Transverse colon (tissue), 4 donors: ENCODE results near the gene WNT2B. TPM values are rescaled to one million over a fixed set of nuclear protein-coding genes. Genes with fewer than 3 reads are reported as not detected.

Experiments used
- DNase-seq: peaks from one replicate; pipeline ENCODE4 v3.0.0-alpha.2; 2019
- H3K27ac ChIP-seq, 4 donors: fragments of 200-600 bp; sonication (generic); 2 replicates each; pipeline ENCODE4 v1.5.1; 2016 to 2018; ENCODE audit warnings: inconsistent platforms in 4 of 4
- H3K27me3 ChIP-seq: fragments of 200-600 bp; sonication (generic); 2 replicates; pipeline ENCODE4 v1.5.1; 2017; ENCODE audit warnings: inconsistent platforms
- H3K36me3 ChIP-seq, 4 donors: fragments of 200-600 bp; sonication (generic); 2 replicates each; pipeline ENCODE4 v1.5.1; 2017 to 2019; ENCODE audit warnings: inconsistent platforms in 4 of 4
- H3K4me1 ChIP-seq, 4 donors: fragments of 200-600 bp; sonication (generic); 2 replicates each; pipeline ENCODE4 v1.5.1; 2017 to 2020; ENCODE audit warnings: inconsistent platforms in 4 of 4
- H3K4me3 ChIP-seq, 4 donors: fragments of 200-600 bp; sonication (generic); 1 replicate in 1 of 4; 2 replicates in 3 of 4; pipeline versions ENCODE4 v1.5.1 to v1.6.1; 2017 to 2019; ENCODE audit warnings: inconsistent platforms in 4 of 4
- H3K9me3 ChIP-seq, 2 donors: fragments of 200-600 bp; sonication (generic); 2 replicates each; pipeline ENCODE4 v1.5.1; 2017 to 2019; ENCODE audit warnings: inconsistent platforms in 2 of 2
- EP300 ChIP-seq: sonication (generic); formaldehyde crosslinking; IDR thresholded peaks from one replicate; pipeline ENCODE4 v1.6.1; 2017; ENCODE audit warnings: antibody characterized with exemption, low read depth
- POLR2A ChIP-seq: fragments of 450-650 bp; IDR thresholded peaks from one replicate; pipeline ENCODE4 v1.6.1; 2016; ENCODE audit warnings: antibody characterized with exemption, mild to moderate bottlenecking, moderate library complexity
- POLR2AphosphoS5 ChIP-seq, 3 donors: sonication (generic); formaldehyde crosslinking; IDR thresholded peaks; one replicate each; pipeline ENCODE4 v1.6.1; 2016; ENCODE audit warnings: antibody characterized with exemption in 3 of 3
- WGBS, 2 donors: methylation state at CpG; one replicate each; pipeline ENCODE4 v1.1.5; 2018; ENCODE audit warnings: low coverage in 1 of 2; 5-methylcytosine and 5-hydroxymethylcytosine counted together
- in situ Hi-C, 4 donors: fragments of 200-750 bp; cut with MboI; loops; one replicate each; pipeline versions ENCODE4 v1.15.0 to v1.15.1; 2017; ENCODE audit warnings: low sequenced_read_pairs in 3 of 4, low pct_ligation_motif_present in 1 of 4, low pct_unique_long_range_greater_than_20kb in 1 of 4
- intact Hi-C: fragments of 100-400 bp; cut with DNase I; formaldehyde crosslinking; loops from one replicate; pipeline ENCODE4 v1.15.1; 2023; ENCODE audit warnings: low total_unique reads
- total RNA-seq, 4 donors: library from RNA; depleted of rRNA; stranded (reverse); fragments of >200 nt; gene quantifications; one replicate each; pipeline ENCODE4 v1.1.0, GENCODE V29; 2016
- TF ChIP-seq, protein P1 (sequence below), 5 experiments: fragments of 200-600 bp in 3 of 5; fragments of 450-650 bp in 2 of 5; sonication (generic) in 3 of 5; IDR thresholded peaks; 1 replicate in 2 of 5; 2 replicates in 3 of 5; pipeline ENCODE4 v1.5.1; 2016 to 2017; ENCODE audit warnings: antibody characterized with exemption in 5 of 5, inconsistent platforms in 3 of 5, mild to moderate bottlenecking in 2 of 5, moderate library complexity in 1 of 5

Gene WNT2B
- total RNA-seq, 4 donors from 2014 or later, result 7.9 to 17.3 (median 10.0) TPM

DNA sequence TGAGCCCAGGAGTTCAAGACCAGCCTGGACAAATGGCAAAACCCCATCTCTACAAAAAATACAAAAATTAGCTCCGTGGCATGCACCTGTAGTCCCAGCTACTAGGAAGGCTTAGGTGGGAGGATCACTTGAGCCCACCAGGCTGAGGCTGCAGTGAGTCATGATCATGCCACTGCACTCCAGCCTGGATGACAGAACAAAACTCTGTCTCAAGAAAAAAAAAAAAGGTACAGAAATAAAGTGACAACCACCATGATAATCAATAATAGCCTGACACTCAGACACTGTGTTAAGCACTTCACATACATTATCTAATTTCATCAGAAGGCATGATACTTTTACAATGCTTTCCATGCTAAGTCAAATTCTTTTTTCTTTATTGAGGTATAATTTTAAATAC, 57.0 kb downstream of the WNT2B start:
- H3K4me3 ChIP-seq, result no peak overlapping the region
- in situ Hi-C loops, result no loop called here
- H3K27me3 ChIP-seq, result no peaks in the 10 kb centered on the region
- H3K9me3 ChIP-seq, result no peaks in the 10 kb centered on the region
- DNase-seq, result no peak
- H3K4me1 ChIP-seq, result no peaks in the 10 kb centered on the region
- H3K36me3 ChIP-seq, result no peaks in the 10 kb centered on the region
- intact Hi-C loops, result no loop called here
- H3K27ac ChIP-seq, result no peak overlapping the region
- TF ChIP-seq, protein P1, sequence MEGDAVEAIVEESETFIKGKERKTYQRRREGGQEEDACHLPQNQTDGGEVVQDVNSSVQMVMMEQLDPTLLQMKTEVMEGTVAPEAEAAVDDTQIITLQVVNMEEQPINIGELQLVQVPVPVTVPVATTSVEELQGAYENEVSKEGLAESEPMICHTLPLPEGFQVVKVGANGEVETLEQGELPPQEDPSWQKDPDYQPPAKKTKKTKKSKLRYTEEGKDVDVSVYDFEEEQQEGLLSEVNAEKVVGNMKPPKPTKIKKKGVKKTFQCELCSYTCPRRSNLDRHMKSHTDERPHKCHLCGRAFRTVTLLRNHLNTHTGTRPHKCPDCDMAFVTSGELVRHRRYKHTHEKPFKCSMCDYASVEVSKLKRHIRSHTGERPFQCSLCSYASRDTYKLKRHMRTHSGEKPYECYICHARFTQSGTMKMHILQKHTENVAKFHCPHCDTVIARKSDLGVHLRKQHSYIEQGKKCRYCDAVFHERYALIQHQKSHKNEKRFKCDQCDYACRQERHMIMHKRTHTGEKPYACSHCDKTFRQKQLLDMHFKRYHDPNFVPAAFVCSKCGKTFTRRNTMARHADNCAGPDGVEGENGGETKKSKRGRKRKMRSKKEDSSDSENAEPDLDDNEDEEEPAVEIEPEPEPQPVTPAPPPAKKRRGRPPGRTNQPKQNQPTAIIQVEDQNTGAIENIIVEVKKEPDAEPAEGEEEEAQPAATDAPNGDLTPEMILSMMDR (IDR thresholded peaks at IDR 0.05), result no peak
- WGBS, 2 donors, result 86 to 95% methylated on average over 1 of the region's 1 CpG

DNA sequence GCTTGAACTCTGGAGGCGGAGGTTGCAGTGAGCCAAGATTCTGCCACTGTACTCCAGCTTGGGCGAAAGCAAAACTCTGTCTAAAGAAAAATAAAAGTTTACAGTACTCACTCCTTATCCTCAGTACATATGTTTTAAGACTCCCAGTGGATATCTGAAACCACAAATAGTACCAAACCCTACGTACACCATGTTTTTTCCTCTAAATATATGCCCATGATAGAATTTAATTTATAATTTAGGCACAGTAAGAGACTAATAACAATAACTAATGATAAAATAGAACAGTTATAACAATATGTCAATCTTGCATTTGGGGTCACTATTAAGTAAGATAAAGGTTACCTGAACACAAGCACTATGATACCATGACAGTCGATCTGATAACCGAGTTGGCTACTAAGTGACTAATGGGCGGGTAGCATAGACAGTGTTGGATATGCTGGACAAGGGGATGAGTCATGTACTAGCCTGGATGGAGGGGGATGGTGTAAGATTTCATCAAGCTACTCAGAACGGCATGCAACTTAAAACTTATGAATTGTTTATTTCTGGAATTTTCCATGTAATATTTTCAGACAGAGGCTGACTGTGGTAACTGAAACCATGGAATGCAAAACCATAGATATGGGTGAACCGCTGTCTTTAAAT, 66.5 kb downstream of the WNT2B start:
- 77 to 86% methylated on average over 8 of the region's 8 CpGs for WGBS, 2 donors
- Histone ChIP-seq H3K4me1 (peaks cover 0 to 6% (median 3%) of the 10 kb centered on the region in 4 donors), H3K27me3 (no peaks in the 10 kb centered on the region), H3K9me3 (no peaks in the 10 kb centered on the region), H3K4me3 (no peak overlapping the region), H3K27ac (no peak overlapping the region), H3K36me3 (peaks cover 0 to 21% (median 4%) of the 10 kb centered on the region in 4 donors)
- in situ Hi-C loops (no loop called here), intact Hi-C loops (no loop called here)
- TF ChIP-seq EP300, result no peak
- TF ChIP-seq, protein P1 (IDR thresholded peaks at IDR 0.05), result no peak
- TF ChIP-seq POLR2AphosphoS5 (IDR thresholded peaks at IDR 0.05), result peak in 1 of 3 donors; percentile 8
- no peak for TF ChIP-seq POLR2A
- no peak for DNase-seq

DNA sequence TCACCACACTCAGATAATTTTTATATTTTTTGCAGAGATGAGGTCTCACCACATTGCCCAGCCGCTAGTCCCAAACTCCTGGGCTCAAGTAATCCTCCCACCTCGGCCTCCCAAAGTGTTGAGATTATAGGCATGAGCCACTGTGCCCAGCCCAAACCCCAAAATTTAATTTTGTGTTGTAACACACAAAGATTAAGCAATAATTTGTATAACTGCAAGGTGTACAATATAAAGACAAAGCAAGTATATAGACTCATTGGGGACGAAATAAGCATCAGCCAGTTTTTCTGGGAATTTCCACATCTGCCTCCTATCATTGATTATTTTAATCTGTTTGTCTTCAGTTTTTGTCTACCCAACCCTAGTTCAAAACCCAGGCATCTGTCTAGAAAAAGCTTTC, 67.5 kb downstream of the WNT2B start:
- 91 to 96% methylated on average over 3 of the region's 3 CpGs for WGBS, 2 donors
- no peaks in the 10 kb centered on the region for H3K9me3 ChIP-seq
- peaks cover 0 to 11% (median 5%) of the 10 kb centered on the region in 4 donors for H3K4me1 ChIP-seq
- H3K27ac ChIP-seq, result no peak overlapping the region
- in situ Hi-C loops (no loop called here), intact Hi-C loops (no loop called here)
- H3K4me3 ChIP-seq, result no peak overlapping the region
- DNase-seq, result no peak
- H3K27me3 ChIP-seq, result no peaks in the 10 kb centered on the region
- TF ChIP-seq, protein P1 (IDR thresholded peaks at IDR 0.05), result no peak
- TF ChIP-seq POLR2A, result no peak
- H3K36me3 ChIP-seq, result peaks cover 0 to 21% (median 4%) of the 10 kb centered on the region in 4 donors

Other genes starting within 250 kb of the WNT2B start
- 10 to 100 TPM; 44.6 to 64.8 (median 52.4) TPM for gene CTTNBP2NL, start 112.8 kb upstream of the WNT2B start, total RNA-seq
- 10 to 100 TPM in 3 of 4 donors, 1 to 10 TPM in 1; 7.0 to 37.4 (median 24.9) TPM for gene ST7L, start 110.2 kb downstream of the WNT2B start, total RNA-seq
- 100 to 1,000 TPM in 2 of 4 donors, 10 to 100 TPM in 2; 44.2 to 228 (median 123) TPM for gene CAPZA1, start 110.9 kb downstream of the WNT2B start, total RNA-seq
- 100 to 1,000 TPM in 1 of 4 donors, 10 to 100 TPM in 3; 22.1 to 129 (median 76.9) TPM for gene MOV10, start 165.7 kb downstream of the WNT2B start, total RNA-seq
- 100 to 1,000 TPM; 438 to 737 (median 617) TPM for gene RHOC, start 198.2 kb downstream of the WNT2B start, total RNA-seq
- gene PPM1J, start 206.4 kb downstream of the WNT2B start, total RNA-seq, result 1 to 10 TPM in 1 of 4 donors, under 1 TPM in 1, not detected in 2; 0.68 to 1.7 TPM